CD14-positive monocyte (primary cell): ENCODE data around the gene F2RL1. TPM values are rescaled to one million over a fixed set of nuclear protein-coding genes. Genes with fewer than 3 reads are reported as not detected.
A peak's percentile ranks its signal among the peaks of the same experiment; 100 is the strongest.

ENCODE experiments used
- DNase-seq, 3 donors: peaks; one replicate each; pipeline ENCODE4 v3.0.0-alpha.2; 2011 to 2022
- H2AFZ ChIP-seq: 2 replicates; pipeline ENCODE4 v1.6.0; 2012; ENCODE audit warnings: mild to moderate bottlenecking, low read depth, low read length, inconsistent platforms; ENCODE audit not compliant: insufficient read depth, poor library complexity, severe bottlenecking
- H3K27ac ChIP-seq, 2 donors: 1 replicate in 1 of 2; 2 replicates in 1 of 2; pipeline ENCODE4 v1.5.1; 2012 to 2013; ENCODE audit warnings: low read length in 2 of 2, control low read depth in 1 of 2, inconsistent platforms in 1 of 2, low read depth in 1 of 2, mild to moderate bottlenecking in 1 of 2
- H3K27me3 ChIP-seq, 2 donors: one replicate each; pipeline versions ENCODE4 v1.6.0 to v1.6.1; 2011 to 2013; ENCODE audit warnings: low read length in 2 of 2; ENCODE audit not compliant: control insufficient read depth in 2 of 2, insufficient read depth in 2 of 2
- H3K36me3 ChIP-seq, 2 donors: replicated peaks in 1 of 2; 1 replicate in 1 of 2; 2 replicates in 1 of 2; pipeline versions ENCODE4 v1.5.1 to v1.6.1; 2012 to 2013; ENCODE audit warnings: low read length in 2 of 2, control low read depth in 1 of 2, inconsistent platforms in 1 of 2, mild to moderate bottlenecking in 1 of 2; ENCODE audit not compliant: insufficient read depth in 2 of 2, control insufficient read depth in 1 of 2
- H3K4me1 ChIP-seq, 2 donors: 1 replicate in 1 of 2; 2 replicates in 1 of 2; pipeline versions ENCODE4 v1.5.1 to v1.6.1; 2012 to 2013; ENCODE audit warnings: low read length in 2 of 2, control low read depth in 1 of 2, inconsistent platforms in 1 of 2, mild to moderate bottlenecking in 1 of 2, moderate library complexity in 1 of 2; ENCODE audit not compliant: insufficient read depth in 2 of 2, control insufficient read depth in 1 of 2
- H3K4me2 ChIP-seq: replicated peaks from 2 replicates; pipeline ENCODE3; 2012; ENCODE audit warnings: low read length, moderate library complexity, mild to moderate bottlenecking; ENCODE audit not compliant: poor library complexity, severe bottlenecking; ENCODE audit errors: extremely low read depth
- H3K4me3 ChIP-seq, 3 experiments: fragments of 200-600 bp in 1 of 3; sonication (generic) in 1 of 3; replicated peaks in 1 of 3; 1 replicate in 2 of 3; 2 replicates in 1 of 3; pipeline ENCODE4 v1.5.1; 2011 to 2013; ENCODE audit warnings: low read length in 3 of 3, mild to moderate bottlenecking in 3 of 3, control low read depth in 2 of 3, low read depth in 2 of 3, inconsistent platforms in 1 of 3, moderate library complexity in 1 of 3
- H3K79me2 ChIP-seq: 2 replicates; pipeline ENCODE4 v1.6.0; 2012; ENCODE audit warnings: mild to moderate bottlenecking, control low read depth, inconsistent platforms, low read length, moderate library complexity; ENCODE audit not compliant: insufficient read depth
- H3K9ac ChIP-seq: 2 replicates; pipeline ENCODE4 v1.6.0; 2017; ENCODE audit warnings: low read length, mild to moderate bottlenecking; ENCODE audit not compliant: insufficient read depth, poor library complexity, severe bottlenecking
- H3K9me3 ChIP-seq, 2 donors: replicated peaks in 1 of 2; 1 replicate in 1 of 2; 2 replicates in 1 of 2; pipeline versions ENCODE4 v1.5.1 to v1.6.1; 2012 to 2013; ENCODE audit warnings: low read length in 2 of 2, control low read depth in 1 of 2; ENCODE audit not compliant: control insufficient read depth in 1 of 2, insufficient read depth in 1 of 2
- H4K20me1 ChIP-seq: 2 replicates; pipeline ENCODE4 v1.6.0; 2012; ENCODE audit warnings: mild to moderate bottlenecking, low read length, control low read depth, moderate library complexity; ENCODE audit not compliant: insufficient read depth
- H3K27ac Mint-ChIP-seq, 7 donors: one replicate each; pipeline ENCODE4 v1.8.0; 2020; ENCODE audit warnings: mild to moderate bottlenecking in 7 of 7, mixed read lengths in 7 of 7, moderate library complexity in 6 of 7, inconsistent platforms in 2 of 7
- H3K27me3 Mint-ChIP-seq, 3 donors: one replicate each; pipeline ENCODE4 v1.8.0; 2021 to 2022; ENCODE audit warnings: low read depth in 3 of 3, mild to moderate bottlenecking in 3 of 3, mixed read lengths in 3 of 3, moderate library complexity in 3 of 3, inconsistent platforms in 1 of 3
- H3K36me3 Mint-ChIP-seq, 2 donors: one replicate each; pipeline ENCODE4 v1.8.0; 2020; ENCODE audit warnings: mixed read lengths in 2 of 2, inconsistent platforms in 1 of 2, mild to moderate bottlenecking in 1 of 2
- H3K4me1 Mint-ChIP-seq: one replicate; pipeline ENCODE4 v1.8.0; 2020; ENCODE audit warnings: mild to moderate bottlenecking, mixed read lengths
- H3K4me3 Mint-ChIP-seq, 2 donors: one replicate each; pipeline ENCODE4 v1.8.0; 2020; ENCODE audit warnings: mild to moderate bottlenecking in 2 of 2, mixed read lengths in 2 of 2, moderate library complexity in 1 of 2
- H3K9me3 Mint-ChIP-seq, 7 donors: one replicate each; pipeline ENCODE4 v1.8.0; 2020 to 2022; ENCODE audit warnings: mixed read lengths in 7 of 7, mild to moderate bottlenecking in 6 of 7, moderate library complexity in 6 of 7, inconsistent platforms in 2 of 7
- WGBS: methylation state at CpG from one replicate; pipeline ENCODE4 v1.1.5; 2013; ENCODE audit warnings: missing lambda C conversion rate; ENCODE audit not compliant: insufficient coverage; 5-methylcytosine and 5-hydroxymethylcytosine counted together
- intact Hi-C, 2 donors: fragments of 100-400 bp; cut with micrococcal nuclease; formaldehyde crosslinking; loops; one replicate each; pipeline versions ENCODE4 v1.15.0 to v1.15.1; 2023
- polyA plus RNA-seq, 3 donors: library from polyadenylated mRNA; depleted of rRNA in 1 of 3; unstranded in 2 of 3; stranded (reverse) in 1 of 3; fragments of 300-500 nt in 2 of 3; fragments of >200 nt in 1 of 3; fragmentation: Illumina TruSeq in 2 of 3; gene quantifications; 1 replicate in 2 of 3; 2 replicates in 1 of 3; pipeline ENCODE4 v1.2.3, GENCODE V29; 2012 to 2021
- TF ChIP-seq, protein P1 (sequence below): fragments of 200-600 bp; IDR thresholded peaks from one replicate; pipeline ENCODE4 v1.8.0; 2022; ENCODE audit warnings: antibody characterized with exemption, mild to moderate bottlenecking

F2RL1 gene
- polyA plus RNA-seq, 3 donors, result 2.5 to 23.9 (median 11.4) TPM

DNA sequence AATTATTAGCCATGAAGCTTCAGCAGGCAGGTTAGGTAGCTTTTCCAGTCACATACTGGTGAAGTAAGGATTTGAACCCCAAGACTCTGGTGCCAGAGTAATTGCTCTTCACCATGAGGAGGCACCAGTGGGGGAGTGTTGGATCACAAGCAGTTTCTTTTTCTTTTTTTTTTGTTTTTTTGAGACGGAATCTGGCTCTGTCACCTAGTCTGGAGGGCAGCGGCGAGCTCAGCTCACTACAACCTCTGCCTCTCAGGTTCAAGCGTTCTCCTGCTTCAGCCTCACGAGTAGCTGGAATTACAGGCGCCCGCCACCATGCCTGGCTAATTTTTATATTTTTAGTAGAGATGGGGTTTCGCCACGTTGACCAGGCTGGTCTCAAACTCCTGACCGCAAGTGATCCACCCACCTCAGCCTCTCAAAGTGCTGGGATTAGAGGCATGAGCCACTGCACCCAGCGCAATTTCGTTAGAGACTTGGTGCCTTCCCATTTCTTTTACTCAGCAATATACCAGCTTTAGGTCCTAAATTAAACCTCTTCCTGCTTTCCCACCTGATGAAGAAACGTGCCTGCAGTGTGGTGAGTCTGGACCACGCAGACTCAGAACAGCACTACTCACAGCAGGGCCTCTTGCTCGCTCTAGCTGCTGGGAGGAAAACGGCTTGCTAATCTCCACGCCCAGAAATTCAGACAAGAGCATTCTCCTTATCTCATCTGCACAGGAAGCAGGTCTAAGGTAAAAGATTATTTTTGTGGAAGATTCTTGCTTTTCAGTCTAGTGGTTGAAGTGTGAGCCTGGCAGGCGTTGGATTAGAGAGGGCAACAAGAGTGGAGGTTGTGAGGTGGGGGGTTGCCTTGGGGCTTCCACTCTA lies 30.8 kb downstream of the F2RL1 start, which contains the start of gene S100Z:
TSS of gene S100Z (plus strand) at position 596 of the 873 bp plus-strand sequence. CDS start 25,346 bp downstream, outside the sequence.
- Histone ChIP-seq H3K4me3 (peak within 1 kb of the TSS; percentile 44 to 75 (median 59)), H3K79me2 (peaks cover 56% of the 10 kb centered on the region), H3K9me3 (peaks cover 0 to 3% of the 10 kb centered on the region in 2 donors), H3K4me2 (peak within 1 kb of the TSS; percentile 79), H3K27ac (peak within 1 kb of the TSS; percentile 84 to 86), H3K36me3 (no peaks in the 10 kb centered on the region), H4K20me1 (no peaks in the 10 kb centered on the region), H2AFZ (peak within 1 kb of the TSS; percentile 71), H3K27me3 (no peaks in the 10 kb centered on the region), H3K9ac (peak within 1 kb of the TSS; percentile 61), H3K4me1 (peaks cover 69 to 74% of the 10 kb centered on the region in 2 donors)
- intact Hi-C loops, result no loop called here
- Mint-ChIP-seq H3K27ac (peak within 1 kb of the TSS; percentile 89 to 95 (median 91)), H3K4me3 (peak within 1 kb of the TSS; percentile 79 to 95), H3K9me3 (peaks cover 5 to 10% (median 7%) of the 10 kb centered on the region in 7 donors), H3K36me3 (peaks cover 17 to 19% of the 10 kb centered on the region in 2 donors), H3K4me1 (peaks cover 76% of the 10 kb centered on the region), H3K27me3 (no peaks in the 10 kb centered on the region)
- TF ChIP-seq, protein P1, sequence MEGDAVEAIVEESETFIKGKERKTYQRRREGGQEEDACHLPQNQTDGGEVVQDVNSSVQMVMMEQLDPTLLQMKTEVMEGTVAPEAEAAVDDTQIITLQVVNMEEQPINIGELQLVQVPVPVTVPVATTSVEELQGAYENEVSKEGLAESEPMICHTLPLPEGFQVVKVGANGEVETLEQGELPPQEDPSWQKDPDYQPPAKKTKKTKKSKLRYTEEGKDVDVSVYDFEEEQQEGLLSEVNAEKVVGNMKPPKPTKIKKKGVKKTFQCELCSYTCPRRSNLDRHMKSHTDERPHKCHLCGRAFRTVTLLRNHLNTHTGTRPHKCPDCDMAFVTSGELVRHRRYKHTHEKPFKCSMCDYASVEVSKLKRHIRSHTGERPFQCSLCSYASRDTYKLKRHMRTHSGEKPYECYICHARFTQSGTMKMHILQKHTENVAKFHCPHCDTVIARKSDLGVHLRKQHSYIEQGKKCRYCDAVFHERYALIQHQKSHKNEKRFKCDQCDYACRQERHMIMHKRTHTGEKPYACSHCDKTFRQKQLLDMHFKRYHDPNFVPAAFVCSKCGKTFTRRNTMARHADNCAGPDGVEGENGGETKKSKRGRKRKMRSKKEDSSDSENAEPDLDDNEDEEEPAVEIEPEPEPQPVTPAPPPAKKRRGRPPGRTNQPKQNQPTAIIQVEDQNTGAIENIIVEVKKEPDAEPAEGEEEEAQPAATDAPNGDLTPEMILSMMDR, result no peak
- peak; percentile 56 to 70 (median 64) for DNase-seq
- 23% methylated on average over 4 of the region's 18 CpGs for WGBS

DNA sequence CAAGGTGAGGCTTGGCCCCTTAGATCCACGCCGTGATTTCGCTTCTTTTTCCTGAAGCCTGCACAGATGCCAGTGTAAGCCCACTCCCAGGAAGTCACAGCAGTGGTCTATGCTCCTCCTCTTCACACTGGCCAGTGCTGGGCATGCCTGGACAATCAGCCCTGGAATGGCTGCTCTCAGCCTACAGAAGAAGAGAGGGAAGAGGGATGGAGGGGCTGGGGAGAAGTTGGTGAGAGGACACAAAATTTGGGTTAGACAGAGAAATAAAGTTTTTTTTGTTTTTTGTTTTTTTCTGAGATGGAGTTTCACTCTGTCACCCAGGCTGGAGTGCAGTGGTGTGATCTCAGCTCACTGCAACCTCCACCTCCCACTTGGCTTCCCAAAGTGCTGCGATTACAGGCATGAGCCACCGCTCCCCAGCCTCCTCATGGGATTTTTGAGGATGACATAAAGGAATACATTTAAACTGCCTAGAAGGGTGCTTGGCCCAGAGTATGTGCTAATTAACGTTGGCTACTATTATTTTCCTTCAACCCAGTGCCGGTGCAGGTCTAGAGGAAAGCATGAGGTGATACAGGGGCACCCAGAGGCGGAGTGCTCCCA lies 31.8 kb downstream of the F2RL1 start:
- Histone ChIP-seq H3K4me2 (peak overlapping the region; percentile 79), H3K27me3 (no peaks in the 10 kb centered on the region), H3K4me1 (peaks cover 74 to 77% of the 10 kb centered on the region in 2 donors), H3K79me2 (peaks cover 66% of the 10 kb centered on the region), H2AFZ (peak overlapping the region; percentile 71), H3K36me3 (no peaks in the 10 kb centered on the region), H3K9ac (peak overlapping the region; percentile 61), H3K9me3 (peaks cover 0 to 3% of the 10 kb centered on the region in 2 donors), H3K27ac (peak overlapping the region; percentile 84 to 86), H4K20me1 (no peaks in the 10 kb centered on the region), H3K4me3 (peak overlapping the region; percentile 44 to 75 (median 59))
- intact Hi-C loops, result no loop called here
- no peak for DNase-seq
- WGBS, result 51% methylated on average over 6 of the region's 8 CpGs
- Mint-ChIP-seq H3K4me3 (peak overlapping the region; percentile 79 to 95), H3K4me1 (peaks cover 76% of the 10 kb centered on the region), H3K9me3 (peaks cover 5 to 10% (median 7%) of the 10 kb centered on the region in 7 donors), H3K27me3 (no peaks in the 10 kb centered on the region), H3K27ac (peak overlapping the region; percentile 89 to 95 (median 91)), H3K36me3 (peaks cover 20 to 24% of the 10 kb centered on the region in 2 donors)
- TF ChIP-seq, protein P1, result no peak
